HG02943 (cell line): ENCODE measurements around the gene P2RX3.
"Not testable (repeated sequence)": the region's sequence is repeated elsewhere in the genome, so short reads cannot be mapped to it uniquely, and the experiment has no call there.

ENCODE experiments used
- ATAC-seq: cut with Tn5 transposase; IDR thresholded peaks from one replicate; pipeline ENCODE4 v1.9.1; 2021; ENCODE audit warnings: mild to moderate bottlenecking, low read depth, moderate library complexity; ENCODE audit not compliant: unreplicated experiment

The P2RX3 gene

DNA sequence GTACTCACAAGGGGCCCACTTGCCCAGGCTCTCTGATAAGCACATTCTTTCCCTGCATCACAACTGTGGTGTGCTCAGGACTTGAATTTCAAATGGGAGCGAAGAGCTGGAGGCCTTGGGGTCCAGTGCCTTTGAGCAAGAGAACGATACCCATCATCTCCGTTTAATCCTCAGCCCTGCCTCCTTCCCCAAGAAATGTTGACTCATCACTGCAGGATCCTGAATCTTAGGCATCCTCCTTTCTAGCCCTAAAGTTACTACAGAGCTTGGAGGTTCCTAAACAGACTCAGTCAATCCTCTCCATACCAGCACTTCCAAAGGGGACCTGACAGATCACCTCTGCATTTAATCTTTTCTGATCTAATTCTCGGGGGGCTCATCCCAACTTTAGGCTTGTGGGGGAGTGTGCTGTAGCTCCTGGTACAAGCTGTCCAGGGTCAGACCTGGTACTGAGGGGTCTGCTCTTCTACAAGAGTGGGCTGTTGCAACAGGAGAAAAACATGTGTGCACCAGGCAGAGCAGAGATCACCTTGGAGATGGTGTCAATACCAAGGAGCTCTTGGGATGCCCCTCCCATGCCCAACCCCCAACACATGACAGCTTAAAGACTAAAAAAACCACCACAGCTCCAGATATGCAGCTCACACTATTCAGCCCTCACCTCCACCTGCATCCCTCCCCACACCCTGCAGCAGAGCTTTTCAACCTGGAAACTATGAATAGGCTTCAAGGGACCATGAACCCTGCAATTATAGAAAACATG, 56.2 kb downstream of the P2RX3 start:
- no peak for ATAC-seq

DNA sequence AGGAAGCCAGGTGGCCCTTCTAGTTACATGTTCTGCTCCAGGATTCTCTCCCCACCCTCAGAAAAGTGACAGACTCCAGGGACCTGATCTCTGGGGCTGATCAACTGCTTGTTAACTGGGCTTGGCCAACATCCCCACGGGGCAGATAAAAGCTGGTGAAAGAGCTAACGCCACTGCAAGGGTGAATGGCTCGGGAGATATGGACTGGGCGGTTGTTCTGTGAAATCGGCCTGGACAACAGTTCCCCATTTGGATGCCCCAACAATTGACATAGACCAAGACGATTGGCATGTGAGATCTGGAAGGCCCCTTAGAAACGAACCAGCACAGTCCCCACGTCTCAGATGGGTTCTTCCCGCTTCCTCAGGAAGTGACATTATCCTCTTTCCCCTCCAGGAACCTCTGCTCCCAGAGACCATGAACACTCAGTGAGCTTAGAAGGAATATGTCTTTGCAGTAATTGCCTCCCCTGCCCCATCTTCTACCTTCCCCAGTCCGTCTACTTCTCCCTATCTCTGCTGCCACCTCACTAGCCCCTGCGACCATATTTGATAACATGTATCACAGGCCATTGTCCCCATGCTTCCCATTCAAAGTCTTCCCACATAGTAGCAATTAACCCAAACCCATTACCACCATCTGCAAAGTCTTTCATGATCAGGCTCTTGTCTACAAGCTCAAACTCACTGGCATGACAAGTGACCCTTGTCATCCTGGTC, 57.9 kb downstream of the P2RX3 start:
- no peak for ATAC-seq

DNA sequence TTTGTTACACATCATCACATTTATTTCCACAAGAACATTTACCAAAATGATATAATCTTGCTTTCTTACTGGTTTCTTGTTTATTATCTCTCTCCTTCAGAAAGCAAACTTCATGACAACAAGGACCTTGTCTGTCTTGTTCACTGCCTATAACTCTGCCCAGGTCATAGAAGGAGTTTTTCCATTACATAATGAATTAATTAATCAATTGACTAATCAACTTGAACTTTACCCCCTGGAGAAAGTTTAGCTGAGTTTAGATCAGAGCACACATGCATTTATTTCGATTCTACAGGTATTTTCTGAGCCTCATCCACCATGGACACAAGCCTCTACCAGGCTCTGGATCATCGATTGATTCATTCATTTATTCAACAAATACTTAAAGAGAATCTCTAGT, 58.6 kb downstream of the P2RX3 start:
- no peak for ATAC-seq

DNA sequence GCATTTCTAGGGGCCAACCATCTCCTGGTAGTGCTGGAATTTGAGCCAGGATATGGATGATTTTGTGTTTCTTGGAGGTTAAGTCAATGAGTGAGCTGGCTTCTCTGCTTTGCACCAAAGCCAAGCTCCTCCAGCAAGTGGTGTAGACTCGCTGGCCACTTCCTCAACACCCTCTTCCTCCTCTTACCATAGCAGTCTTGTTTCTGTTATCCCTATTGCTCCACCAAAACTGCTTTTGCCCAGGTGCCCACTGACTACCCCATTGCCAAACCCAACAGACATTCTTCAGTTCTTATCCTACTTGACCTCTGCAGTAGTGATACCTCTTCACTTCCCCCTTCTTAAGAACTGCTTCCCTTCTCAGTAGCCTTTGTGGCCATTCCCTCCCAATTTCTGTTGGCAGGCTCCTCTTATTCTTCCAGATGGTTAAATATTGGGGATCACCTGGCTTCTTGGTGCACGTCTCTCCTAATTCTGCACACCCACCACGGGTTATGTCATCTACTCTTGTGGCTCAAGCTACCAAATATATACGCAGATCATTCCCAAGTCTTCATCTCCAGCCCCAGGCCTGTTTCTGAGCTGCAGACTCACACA, 59.3 kb downstream of the P2RX3 start:
- no peak for ATAC-seq

DNA sequence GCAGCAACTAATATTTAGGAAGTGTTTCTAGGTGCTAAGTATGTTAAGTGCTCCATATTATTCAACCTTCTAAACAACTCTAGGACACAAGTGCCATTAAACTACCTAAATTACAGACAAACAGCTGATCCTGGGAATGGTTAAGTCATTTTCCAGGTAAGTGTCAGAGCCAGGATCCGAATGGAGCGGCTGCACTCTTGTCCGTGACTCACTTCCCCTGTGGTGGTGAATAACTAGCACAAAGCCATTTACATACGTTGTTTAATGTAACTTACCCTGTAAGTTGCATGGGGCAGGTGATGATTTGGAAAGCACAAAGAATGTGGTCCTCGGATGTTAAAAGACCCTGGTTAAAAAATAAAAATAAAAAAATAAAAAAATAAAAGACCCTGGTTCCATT, 61.1 kb downstream of the P2RX3 start:
- ATAC-seq: no peak

DNA sequence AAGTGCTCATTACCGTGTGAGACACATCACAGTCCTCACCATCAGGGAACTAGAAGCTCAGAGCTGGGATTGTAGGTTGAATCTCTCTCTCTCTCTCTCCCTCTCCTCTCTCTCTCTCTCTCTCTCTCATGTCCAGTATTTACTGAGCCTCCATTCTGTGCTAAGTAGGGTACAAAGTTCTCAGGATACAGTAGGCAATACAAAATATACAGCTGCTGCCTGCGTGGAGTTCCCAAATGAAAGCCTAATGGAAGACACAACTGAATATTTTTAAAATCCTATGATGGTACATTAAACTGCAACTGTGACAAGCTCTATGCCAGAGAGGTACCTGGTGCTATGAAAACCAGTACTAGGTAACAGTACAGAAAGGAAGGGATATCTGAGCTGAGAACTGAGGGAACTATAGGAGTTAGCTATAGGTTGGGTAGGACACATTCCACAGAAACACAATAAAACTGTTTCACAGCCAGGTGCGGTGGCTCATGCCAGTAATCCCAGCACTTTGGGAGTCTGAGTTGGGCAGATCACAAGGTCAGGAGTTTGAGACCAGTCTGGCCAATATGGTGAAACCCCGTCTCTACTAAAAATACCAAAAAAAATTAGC, 61.9 kb downstream of the P2RX3 start:
- ATAC-seq: no peak

DNA sequence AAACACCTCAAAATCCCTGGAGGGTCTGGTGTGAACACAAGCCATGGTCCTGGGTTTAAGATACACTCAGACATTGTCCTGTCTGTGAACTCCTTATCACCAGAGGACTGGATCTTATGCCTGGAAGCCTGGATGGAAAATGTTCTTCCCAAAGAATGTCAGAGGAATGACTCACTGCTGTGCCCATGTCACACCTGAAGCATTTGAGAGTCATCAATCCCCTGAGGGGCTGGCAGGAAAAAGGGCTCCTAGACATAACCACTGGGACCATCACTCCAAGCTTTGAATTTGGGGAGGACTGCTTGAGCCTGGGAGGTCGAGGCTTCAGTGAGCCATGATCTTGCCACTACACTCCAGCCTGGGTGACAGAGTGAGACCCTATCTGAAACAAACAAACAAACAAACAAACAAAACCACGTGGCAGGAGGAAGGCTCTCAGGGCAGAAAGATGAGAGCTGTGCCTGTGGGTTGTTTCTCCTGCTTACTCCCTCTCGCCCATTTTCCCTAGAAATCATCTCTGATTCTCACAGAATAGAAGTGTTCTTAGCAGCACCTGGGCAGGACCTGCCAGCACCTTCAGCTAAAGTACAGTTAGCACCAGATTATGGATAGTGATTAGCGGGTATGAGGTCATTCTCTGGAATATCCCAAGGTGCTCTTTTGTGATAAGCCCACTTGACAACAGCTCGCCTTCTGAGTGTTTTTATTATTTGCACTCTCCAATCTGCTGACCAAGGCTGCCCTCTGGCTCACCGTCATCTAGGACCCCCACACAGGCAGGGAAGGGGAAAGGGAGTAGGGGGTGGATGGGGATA, 64.2 kb downstream of the P2RX3 start:
- no peak for ATAC-seq

DNA sequence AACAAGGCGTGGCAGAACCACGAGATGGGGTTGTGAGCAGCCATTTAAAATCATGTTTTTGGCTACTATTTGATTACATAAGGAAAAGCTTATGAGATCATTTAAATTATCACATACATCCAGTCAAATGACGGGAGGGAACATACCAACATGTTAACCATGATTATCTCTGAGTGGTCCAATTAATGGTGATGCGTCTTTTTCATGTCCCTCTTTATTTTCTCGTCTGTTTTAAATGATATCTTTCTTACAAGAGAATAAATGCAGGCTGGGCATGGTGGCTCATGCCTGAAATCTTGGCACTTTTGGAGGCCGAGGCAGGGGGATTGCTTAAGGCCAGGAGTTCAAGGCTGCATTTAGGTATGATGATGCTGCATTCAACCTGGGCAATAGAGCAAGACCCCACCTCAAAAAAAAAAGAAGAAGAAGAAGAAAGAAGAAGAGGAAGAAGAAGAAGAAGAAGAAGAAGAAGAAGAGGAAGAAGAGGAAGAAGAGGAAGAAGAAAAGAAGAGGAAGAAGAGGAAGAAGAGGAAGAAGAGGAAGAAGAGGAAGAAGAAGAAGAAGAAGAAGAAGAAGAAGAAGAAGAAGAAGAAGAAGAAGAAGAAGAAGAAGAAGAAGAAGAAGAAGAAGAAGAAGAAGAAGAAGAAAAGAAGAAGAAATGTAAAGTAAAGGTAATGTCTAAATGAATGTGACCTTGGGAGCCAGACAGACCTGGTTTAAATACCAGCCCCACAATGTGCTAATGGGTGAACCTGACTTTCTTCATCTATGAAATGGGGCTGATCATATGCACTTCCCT, 65.0 kb downstream of the P2RX3 start:
- not testable (repeated sequence) for ATAC-seq

DNA sequence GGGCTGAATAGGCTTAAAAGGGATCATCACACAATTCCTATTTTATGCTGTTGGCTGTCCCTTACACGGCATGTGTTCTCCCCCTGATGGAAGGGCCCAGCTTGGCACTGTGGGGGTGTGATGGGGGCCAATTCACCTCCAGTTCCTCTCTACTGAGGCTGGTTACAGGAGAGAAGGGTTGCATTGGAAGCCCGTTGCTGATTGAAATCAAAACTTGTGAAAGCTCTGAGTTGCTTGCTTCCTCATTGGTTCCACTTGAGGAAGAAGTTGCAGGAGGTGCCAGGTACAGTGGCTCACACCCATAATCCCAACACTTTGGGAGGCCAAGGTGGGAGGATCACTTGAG, 65.6 kb downstream of the P2RX3 start:
- no peak for ATAC-seq

DNA sequence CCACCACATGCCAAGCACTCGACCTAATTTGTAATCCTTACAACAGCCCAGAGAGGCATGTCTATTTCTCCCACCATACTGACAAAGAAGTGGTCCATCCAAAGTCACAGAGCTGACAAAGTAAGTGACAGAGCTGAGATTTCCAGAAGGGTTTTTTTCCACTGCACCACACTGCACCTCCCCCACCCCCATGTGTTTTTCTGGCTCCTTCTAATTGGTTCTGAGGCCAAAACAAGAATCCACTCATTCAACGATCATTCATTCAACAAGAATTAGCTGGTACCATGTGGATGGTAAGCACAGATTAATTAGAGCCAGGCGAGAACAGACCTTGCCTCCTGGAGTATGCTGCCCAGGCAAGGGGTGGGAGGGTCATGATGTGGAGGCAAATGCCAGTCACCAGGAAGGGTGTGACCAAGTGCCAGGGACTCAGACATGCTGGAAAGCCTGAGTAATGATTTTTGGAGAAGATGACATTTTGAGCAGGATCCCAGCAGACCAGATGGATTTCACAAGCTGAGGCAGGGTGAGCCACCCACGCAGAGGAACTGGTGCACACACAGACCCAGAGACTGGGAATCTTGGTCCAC, 67.2 kb downstream of the P2RX3 start:
- no peak for ATAC-seq

DNA sequence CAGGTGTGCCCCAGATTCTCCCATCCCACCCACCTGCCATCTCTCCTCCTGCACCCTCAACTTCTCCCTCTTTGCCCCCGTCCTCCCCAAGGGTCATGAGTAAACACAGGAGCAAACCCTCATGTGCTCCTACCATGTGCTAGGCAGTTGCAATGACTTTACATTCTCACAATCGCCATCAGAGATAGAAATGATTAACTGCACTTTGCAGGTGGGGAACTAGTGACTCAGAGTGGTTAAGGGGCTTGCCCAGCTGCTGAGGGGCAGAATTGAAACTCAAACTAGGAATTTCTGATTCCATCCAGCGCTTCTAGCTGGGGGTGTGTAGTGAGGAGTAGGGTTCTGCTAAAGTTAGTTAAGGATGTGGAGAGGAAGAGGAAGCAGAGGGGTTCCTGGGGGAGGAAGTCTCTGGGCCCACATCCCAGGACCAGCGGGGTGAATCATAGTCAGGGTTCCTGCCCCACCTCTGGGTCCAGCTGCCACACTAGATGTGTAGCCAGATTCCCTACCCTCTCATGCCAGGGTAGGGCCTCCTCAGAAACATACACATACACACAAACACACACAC, 68.3 kb downstream of the P2RX3 start:
- peak; percentile 72 for ATAC-seq

DNA sequence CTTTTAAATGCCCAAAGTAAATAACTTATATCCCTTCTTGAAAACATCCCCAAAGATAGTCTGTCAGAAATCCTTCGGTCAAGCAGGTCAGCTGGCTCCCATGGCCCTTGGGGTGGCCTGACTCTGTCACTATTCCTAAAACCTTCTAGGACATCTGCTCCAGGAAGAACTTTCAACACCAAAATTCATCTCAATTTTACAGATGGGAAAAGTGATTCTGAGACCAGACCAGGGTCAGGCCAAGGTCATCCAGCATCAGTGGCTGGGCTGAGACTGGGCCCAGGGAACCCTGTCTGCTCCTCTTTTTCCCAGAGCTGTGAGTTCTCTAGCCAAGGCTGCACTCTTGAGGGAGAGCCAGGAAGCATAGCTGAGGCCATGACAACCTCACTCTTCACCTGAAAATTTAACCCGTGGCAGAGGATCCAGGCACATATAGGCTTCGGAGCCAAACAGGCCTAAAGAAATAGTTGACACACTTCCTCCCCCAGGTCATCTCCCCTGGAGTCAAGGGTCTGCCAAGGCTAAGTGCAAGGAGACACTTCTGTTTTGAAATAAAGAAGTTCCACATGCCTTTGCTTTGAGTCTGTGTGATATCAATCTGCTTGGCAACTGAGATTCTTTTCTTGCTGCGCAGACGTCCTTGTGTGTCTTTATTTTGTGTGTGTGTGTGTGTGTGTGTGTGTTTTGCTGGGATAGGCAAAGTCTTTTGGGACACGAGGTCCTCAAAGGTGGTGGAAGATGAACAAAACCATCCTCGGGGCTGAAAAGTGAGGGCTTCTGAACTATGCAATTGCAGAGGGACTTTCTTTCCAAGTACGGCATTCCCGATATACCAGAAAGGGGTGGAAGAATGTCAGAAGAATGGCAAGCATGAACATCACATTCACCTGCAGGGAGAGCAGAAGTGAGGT, 69.1 kb downstream of the P2RX3 start:
- no peak for ATAC-seq

DNA sequence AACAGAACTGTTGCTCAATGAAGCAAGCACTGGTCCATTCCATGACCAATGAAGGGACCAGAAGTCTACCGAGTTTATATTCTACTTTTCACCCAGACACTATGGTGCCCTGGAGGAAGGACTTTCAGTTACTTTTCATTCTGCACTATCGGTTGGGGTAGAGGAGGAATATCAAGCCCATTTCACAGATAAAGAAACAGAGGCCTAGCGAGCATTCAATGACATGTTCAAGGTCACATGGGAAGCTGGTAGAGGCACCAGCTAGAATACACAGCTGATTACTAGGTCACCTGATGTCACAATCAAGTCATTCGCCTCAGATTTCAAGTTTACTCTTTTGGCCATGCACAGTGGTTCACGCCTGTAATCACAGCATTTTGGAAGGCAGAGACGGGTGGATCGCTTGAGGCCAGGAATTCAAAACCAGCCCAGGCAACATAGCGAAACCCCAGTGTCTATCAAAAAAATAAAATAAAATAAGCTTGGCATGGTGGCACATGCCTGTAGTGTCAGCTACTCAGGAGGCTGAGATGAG, 69.9 kb downstream of the P2RX3 start:
- ATAC-seq: no peak

DNA sequence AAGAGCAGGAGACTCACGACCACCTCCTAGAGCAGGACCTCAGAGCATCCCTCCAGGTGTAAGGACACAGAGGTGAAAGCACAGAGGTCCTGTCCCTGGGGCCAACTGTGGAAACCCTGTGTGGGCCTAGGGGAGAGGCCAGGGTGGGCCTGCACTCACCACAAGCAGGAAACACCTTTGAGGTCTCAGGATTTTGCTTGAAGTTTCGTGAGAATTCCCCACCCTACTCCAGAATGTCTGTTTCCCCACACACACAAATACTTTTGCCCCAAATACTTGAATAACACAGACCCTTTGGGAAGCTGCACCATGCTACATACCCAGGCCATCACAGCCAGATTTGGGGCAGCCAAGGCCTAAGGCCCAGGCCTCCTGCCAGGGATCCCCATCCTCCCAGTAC, 70.6 kb downstream of the P2RX3 start:
- ATAC-seq: no peak

DNA sequence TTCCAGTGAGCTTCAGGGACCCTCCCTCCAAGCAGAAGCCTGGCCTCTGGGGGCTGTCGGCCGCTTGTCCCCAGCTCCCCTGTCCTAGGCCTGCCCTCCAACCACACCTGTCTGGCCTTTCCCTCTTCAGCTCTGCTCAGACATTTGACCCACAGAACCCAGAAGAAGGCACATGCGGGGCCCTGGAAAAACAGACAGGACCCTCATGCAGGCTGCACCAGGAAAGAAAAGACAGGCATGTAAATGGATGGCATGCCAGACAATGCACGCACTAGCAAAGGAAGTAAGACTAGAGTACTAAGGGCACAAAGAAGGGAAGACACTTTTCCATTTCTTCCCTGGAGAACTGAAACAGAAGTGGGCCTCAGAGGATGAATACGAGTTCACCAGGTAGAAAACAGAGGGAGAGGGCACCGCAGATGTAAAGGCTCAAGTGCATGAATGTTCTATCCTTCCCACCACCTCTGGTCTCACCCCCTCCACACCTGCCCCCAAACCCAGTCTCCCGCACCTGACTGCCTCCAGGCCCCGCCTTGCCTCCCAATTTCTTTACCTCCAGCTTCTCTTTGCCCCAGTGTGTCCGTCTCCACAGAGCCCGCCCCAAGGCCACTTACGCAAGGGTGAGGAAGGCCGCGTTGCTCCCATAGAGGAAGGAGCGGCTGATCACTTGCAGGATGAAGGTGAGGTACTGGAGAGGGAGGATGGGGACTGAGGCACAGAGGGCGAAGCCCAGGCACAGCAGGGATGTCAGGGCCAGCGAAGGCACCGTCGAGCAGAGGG, 71.4 kb downstream of the P2RX3 start:
- no peak for ATAC-seq

DNA sequence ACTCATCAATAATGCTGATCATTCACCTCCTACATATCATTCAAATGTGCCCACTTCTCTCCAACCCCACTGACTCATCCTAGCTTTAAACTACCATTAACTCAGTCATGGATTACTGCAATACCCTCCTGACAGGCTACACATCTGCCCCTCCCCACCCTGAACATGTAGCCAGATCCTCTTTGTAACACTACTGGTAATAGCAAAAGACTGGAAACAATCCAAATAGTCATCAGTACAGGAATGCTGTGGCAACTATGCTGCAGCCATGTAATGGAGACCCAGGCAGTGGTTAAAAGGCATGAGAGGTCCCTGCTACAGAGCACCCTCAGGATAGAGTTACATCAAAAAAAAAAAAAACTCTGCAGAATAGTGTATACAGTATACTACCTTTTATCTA, 72.1 kb downstream of the P2RX3 start:
- no peak for ATAC-seq

DNA sequence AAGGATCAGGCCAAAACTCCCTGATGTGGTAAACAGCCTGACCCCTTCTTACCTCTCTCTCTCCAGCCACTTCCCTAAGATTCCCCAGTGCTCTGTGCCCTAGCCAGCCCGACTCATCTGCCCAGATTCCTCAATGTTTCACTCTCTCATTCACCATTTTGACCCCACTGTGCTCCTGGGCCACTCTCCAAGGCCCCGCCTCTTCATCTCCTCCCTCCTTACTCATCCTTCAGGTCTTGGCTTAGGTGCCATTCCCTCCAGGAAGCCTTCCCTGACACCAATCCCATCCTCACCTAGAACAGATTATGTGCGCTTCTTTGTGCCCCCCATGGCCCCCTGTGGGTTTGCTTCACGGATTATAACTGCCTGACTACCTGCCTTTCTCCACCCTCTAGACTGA, 75.5 kb downstream of the P2RX3 start:
- ATAC-seq: no peak
